HG03342 (cell line): ENCODE measurements around the gene RAX.

Experiments used
- ATAC-seq: cut with Tn5 transposase; IDR thresholded peaks from one replicate; pipeline ENCODE4 v1.9.1; 2021; ENCODE audit warnings: mild to moderate bottlenecking, moderate library complexity; ENCODE audit not compliant: unreplicated experiment

Gene RAX

DNA sequence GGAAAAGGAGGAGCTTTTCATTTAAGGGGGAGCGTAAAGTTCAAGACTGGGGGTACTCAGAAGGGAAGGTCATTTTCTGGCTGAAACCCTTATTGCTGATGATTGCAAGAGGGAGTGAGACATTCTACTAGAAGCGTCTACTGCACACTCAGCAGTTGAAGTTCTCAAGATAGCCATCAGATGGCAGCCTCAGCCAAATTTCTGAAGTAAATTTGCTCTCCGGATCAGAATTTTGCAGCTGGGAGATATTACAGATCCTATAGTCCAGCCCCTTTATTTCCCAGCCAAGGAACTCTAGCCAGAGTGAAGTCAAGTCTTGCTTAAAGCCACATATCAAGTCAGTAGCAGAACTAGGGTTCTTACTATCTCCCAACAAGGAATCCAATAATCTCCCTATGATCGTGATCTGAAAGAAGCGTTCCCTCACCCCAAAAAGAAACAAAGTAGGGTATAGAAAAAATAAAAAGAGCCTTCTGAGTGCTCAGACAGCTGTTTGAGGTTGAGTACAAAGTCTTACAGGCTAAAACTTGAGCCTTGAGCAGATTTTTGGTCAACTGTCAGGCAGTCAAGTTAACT is 24.0 kb downstream of the RAX start:
- no peak for ATAC-seq

DNA sequence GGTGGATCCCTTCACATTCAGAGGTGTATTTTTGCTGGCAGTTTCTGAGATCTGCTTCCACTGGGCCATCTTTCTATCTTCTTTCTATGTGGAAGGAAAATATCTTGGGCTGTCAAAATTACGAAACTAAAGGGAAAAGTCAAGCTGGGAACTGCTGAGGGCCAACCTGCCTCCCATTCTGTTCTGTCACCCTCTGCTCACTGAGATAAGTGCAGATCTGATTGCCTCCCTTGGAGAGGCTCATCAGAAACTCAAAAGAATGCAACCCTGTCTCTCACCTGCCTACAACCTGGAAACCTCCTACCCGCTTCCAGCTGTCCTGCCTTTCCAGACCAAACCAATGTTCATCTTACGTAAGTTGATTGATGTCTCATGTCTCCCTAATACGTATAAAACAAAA is 26.5 kb downstream of the RAX start:
- no peak for ATAC-seq

DNA sequence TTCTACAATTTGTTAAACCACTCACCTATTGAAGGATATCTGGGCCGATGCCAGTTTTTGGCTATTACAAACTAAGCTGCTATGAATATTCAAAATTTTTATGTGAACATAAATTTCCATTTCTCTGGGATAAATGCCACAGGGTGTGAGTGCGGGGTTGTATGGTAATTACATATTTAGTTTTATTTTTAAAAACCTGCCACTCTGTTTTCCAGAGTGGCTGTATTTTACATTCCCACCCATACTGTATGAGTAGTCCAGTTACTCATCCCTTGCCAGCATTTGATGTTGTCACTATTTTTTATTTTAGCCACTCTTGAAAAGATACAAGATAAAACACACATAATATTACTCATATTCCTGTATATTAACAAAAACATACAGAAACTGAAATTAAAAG is 30.3 kb downstream of the RAX start:
- ATAC-seq, result no peak

DNA sequence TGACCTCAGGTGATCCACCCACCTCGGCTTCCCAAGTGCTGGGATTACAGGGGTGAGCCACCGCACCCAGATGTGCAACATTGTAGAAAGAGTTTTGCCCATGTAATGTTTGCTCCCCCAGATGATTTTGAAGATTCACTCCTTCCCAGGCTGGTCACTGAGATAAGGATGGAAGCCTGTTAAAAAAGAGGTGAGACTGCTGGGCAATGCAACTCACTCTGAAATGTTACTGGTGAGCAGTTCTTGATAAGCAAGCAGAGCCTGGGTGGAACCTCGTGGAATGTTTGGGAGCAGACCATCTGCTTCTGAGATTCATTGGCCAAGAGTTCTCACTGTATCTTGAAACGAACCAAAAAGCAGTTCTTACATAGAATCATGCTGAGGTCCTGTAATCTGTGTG is 33.6 kb downstream of the RAX start:
- no peak for ATAC-seq

DNA sequence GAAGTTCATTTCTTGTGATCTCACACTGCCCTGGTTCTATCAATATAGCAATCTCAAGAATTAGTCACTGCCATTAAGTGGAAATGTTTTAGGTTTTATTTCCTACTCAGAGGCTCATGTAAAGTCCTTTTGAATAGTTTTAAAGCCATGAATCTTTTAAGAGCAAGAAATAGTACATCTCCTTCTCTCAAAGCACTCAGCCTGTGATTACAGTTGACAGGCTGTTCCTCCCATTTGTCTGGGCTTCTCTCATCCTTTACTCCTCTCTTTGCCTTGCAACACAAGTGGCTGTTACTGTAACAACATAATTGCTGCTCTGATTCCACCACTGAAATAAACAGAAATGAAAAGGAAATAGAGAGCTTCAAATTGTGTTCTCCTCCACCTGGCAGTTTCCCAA is 34.9 kb downstream of the RAX start:
- no peak for ATAC-seq

DNA sequence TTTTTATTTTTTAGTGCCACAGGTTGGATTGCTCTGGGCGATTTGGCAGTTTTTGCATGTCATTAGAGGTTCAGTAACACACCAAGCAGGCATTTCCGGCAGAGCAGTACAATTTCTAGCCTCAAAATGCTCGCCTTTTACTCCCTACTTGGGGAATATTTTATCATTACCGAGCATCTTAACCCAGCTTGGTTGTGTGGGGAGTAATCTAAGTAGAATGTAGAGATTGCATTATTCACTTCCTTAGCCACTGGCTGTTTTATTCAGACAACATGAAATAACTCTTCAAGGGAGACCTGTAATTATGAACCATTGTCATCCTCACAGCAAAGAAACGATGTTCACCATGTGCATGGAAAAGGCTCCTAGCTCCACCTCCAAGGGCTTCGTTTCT is 40.2 kb downstream of the RAX start:
- ATAC-seq, result no peak

DNA sequence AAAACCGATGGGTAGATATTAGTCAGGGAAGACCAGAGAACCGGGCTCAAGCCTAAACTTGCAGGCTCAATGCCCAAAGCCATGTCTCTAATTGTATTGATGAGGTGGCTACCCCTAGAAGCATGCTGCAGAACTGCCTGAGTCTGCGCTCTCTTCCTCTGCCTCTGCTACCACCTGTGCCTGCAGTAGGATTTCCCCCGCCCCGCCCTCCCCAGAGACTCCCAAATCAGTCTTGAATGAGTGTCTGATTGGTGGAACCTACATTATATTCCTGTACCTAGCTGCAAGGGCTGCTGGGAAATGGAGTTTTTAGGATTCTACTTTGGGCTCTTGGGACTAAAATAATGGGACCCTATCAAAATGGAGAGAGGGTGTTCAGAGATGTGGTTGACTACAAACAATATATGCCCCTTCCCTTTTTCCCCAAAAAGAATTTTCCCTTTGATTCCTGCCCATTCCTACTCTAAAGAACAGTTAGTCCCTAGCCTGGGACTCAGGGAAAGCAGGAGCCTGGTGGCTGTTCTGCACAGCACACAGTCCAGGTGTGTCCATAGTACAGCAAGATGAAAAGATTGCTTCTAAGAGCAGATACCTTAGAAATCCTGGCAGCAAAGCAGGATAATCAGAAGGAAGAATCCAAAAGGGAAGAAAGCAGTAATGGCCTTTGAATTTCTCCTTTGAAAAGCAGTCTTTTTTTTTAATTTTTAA is 40.8 kb downstream of the RAX start:
- no peak for ATAC-seq

DNA sequence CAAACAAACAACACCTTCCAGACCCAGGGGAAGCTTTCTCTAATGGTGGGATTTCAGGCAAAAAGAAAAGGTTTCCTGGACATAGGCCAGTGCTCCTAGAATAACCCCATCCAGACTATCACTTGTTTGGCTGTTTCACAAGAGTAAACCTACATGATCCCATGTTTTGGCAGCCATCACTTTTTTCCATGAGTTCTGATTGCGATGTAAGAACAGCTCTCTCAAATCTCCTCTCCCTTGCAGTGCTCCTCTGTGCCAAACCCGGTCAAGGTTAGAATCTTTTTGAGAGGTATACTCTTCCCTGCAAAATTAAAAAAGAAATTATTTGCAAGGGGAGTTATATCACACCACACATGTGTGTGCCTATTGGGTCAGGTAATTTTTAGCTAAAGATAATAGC is 41.4 kb downstream of the RAX start:
- no peak for ATAC-seq

DNA sequence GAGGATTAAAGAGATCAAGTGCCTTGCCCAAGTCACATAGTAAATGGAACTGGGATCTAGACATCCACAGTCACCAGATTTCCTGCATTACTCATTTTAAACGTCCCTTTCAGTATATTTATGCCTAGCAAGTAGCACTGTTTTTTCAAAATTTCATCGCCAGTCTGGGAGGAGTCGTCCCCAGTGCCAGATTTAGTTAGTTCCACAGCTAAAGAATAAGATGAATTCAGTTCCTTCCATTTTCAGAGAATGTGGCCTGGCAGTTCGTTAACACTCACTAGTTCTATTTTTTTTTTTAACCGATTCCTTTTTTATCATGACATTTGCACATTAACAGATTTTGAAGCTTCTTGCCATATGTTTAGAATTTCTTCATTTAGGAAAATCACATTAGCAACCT is 42.1 kb downstream of the RAX start:
- no peak for ATAC-seq

DNA sequence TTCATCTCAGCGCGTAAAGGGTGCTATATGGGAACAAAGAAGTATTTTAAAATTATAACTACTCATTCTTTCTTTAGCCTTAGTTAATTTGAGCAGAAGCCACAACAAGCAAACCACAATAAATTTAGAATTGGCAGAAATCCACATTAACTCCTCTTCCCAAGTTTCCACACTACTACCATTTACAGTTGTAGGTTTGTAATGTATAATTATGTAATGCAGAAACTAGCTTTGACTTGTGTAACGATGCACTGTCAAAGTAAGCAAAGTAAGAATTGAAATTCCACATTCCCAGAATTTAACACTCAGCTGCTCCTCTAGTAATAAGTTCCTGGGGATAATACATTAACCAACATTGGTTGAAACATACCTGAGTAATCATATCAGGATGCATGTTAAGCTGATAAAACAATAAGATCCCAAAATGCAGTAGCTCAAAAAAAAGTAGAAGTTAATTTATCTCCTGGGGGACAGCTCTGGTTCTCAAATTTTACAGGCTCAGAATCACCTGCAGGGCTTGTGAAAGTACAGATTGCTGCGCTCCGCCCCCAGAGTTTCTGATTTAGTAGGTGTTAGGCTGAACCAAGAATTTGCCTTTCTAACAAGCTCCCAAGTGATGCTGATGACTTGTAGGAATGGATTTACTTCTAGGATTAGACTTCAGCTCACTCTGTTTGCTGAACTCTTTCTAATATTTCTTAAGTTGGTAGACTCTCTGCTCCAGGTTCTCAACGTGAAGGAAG is 43.4 kb downstream of the RAX start:
- ATAC-seq, result no peak

DNA sequence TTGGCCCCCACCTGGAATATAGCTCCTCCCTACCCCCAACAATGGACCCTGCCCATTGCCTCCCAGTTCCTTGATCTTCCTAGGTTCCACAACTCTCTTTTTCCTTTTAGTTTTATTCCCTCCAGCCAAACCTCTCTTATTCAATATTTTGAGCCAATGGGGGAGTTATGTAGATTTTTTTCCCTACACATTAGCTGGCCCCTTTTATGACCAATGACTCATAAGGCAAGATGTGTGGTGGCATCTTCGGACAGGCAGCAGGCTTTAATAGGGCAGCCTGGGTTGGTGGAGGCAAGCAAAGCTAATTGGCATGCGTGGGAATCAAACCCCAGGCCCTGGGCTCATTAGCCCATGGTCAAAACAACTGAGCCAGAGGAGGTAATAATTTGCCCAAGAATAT is 44.1 kb downstream of the RAX start:
- no peak for ATAC-seq

DNA sequence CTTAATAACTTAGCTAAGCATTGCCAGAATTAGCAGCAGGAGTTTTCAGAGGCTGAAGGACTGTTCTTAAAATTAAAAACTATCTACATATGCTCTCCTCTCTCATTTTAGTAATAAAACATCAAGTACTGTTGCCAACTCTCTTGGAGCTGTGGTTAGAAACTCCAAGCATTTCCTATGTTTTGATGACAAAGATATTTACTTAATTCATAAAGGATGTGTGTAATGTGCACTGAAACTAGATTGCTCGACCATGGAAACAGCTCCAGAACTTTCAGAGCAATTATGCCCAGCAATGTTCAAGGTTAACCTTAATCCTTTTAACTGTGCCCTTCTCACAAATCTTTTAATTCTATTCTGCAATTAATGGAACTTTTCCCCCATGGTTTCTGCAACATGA is 44.9 kb downstream of the RAX start:
- ATAC-seq, result no peak

DNA sequence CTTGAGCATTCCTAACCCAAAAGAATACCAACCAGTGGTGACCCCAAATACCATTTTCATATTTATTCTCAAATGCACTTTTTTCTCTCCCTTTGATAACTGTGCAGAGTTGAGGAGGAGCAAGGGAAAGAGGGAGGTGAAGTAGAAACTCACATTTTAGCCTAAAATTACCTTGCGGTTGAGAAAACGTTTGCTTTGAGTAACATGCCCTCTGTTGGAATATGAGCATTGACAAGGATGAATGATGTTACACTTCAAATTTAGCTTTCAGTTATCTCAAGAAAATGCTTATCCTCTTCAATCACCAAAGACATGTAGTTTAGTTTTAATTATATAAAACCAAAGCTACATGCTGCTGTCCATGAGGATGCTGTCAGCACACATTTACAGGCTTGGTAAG is 50.9 kb downstream of the RAX start:
- no peak for ATAC-seq

DNA sequence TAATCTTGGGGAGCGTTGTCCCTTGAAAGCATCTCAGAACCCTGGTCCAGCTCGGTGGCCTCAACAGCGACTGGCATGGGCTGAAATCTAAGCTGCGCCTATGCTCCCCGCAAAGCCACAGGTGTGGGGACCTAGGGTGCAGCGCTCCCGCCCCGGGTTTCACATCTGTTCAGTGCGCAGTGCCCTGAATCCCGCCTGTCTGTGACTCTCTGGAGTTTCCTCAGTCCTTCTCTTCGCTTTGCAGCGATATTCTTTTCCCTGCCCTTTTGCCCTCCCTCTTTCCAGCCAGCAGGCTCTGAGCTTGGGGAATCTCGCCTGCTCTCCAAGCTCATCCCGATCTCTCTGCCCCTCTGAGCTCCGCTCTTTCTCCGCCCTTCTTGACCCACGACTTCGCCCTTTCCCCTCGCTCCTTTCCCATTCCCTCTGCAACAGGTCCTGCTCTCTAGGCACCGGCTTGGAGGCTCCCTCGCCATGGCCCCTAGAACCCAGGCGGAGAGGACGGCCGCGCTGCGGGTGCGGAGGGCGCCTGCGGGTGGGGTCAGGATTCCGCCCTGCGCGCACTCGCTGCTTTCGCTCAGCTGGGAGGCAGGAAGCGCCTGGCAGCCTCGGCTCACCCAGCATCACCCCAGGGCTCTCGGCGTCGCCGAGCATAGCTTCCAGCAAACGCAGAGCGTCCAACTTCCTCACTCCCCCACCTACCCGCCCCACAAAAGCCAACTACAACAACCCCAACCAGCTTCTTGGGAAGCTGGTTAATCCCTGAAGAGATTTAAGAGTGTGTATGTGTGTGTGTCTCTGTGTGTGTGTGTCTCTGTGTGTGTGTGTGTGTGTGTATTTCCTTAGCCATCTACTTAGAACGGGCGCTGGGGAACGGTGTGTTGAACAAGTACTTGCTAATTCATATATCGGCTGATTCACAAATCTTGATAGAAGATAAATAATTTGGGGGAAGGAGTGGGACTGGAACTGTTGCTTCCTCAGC is 52.2 kb downstream of the RAX start:
- ATAC-seq, result no peak

DNA sequence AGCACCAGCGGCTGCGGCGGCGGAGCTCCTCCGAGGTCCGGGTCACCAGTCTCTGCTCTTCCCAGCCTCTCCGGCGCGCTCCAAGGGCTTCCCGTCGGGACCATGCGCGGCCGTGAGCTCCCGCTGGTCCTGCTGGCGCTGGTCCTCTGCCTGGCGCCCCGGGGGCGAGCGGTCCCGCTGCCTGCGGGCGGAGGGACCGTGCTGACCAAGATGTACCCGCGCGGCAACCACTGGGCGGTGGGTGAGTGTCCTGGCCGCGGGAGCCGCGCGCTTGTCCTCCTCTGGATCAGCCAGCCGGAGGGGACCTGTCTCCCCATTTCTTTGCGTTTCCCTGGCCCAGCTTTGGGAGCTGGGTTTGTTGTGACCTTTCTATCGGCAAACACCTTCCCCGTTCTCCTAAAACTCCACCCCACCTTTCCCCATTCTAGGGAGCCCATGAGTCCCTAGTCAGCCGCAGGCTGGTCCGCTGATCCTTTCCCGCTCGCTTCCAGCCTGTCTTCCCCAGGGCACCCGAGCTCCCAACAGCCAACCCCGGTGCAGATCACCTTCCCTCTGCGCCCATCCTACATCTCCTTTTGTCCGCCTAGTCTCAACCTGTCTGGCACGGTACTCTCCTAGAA is 53.0 kb downstream of the RAX start:
- ATAC-seq, result no peak

DNA sequence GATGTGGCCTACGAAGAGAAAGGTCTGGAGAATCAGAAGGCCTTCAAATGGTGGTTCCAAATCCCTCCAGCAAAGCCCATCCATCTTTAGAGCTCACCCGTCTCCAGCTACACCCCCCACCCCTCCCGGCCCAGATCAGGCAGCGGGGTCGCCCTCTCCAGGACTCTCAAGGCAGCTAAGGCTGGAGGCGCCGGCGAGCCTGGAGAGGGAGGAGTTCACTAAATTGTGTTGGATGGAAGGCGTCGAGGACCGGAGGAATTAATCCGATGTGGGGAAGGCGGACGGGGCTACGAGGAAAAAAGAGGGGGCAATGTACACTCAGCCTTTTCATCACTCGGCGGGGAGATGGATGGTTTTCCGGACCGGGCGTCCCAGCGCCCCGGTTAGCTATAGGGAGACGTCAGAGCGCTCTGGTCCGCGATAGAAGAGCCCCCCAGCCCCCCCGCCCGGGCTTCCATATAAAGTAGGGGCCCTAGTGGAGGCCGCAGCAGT is 53.5 kb downstream of the RAX start, which contains the start of gene GRP:
TSS of gene GRP (plus strand) at position 487 of the 492 bp plus-strand sequence. CDS start 108 bp downstream, outside the sequence.
- no peak for ATAC-seq

DNA sequence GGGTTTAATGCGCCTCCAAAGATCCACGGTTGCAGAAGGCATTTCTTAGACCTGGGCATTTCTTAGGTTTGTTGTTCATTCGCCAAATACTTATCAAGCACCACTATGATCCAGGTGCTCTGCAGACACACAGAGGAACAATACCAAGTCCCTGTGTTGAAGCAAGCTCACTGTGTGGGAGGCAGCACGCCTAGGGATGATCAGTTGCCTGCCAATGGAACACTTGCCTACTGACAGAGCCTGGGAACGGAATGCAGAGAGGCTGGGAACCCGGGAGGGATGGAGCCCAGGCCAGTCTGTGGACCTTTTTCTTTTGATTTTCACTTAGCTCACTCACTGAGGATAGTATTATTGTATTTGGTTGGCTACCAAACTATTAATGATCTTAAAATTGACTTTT is 55.2 kb downstream of the RAX start:
- no peak for ATAC-seq
